Measurements from ENCODE around the gene DNAH8.
"Not testable (repeated sequence)": the region's sequence is repeated elsewhere in the genome, so short reads cannot be mapped to it uniquely, and the experiment has no call there.

DNAH8 gene

GRCh38 chr6:38695227-38695900 is 19.7 kb upstream of the DNAH8 start:
- H3K9me3 Mint-ChIP-seq, result peaks cover 5% of the 10 kb centered on the region
- no peak overlapping the region for H3K27ac Mint-ChIP-seq
- H3K4me3 Mint-ChIP-seq, result no peak overlapping the region
- peaks cover 23% of the 10 kb centered on the region for H3K36me3 Mint-ChIP-seq
- H3K4me1 Mint-ChIP-seq, result peaks cover 56% of the 10 kb centered on the region
- no peaks in the 10 kb centered on the region for H3K27me3 Mint-ChIP-seq

GRCh38 chr6:38695933-38696332 is 19.2 kb upstream of the DNAH8 start:
- no peak overlapping the region for H3K27ac Mint-ChIP-seq
- peaks cover 6% of the 10 kb centered on the region for H3K9me3 Mint-ChIP-seq
- peaks cover 58% of the 10 kb centered on the region for H3K4me1 Mint-ChIP-seq
- no peak overlapping the region for H3K4me3 Mint-ChIP-seq
- no peaks in the 10 kb centered on the region for H3K27me3 Mint-ChIP-seq
- H3K36me3 Mint-ChIP-seq, result peaks cover 26% of the 10 kb centered on the region

- peaks cover 62% of the 10 kb centered on the region for H3K4me1 Mint-ChIP-seq
- H3K36me3 Mint-ChIP-seq, result peaks cover 28% of the 10 kb centered on the region
- no peak overlapping the region for H3K4me3 Mint-ChIP-seq
- no peak overlapping the region for H3K27ac Mint-ChIP-seq
- no peaks in the 10 kb centered on the region for H3K27me3 Mint-ChIP-seq
- peaks cover 6% of the 10 kb centered on the region for H3K9me3 Mint-ChIP-seq
These were observed 18.8 kb upstream of the DNAH8 start for GRCh38 chr6:38696345-38696744.

GRCh38 chr6:38697846-38698245 is 17.3 kb upstream of the DNAH8 start:
- Mint-ChIP-seq H3K4me3 (no peak overlapping the region), H3K4me1 (peaks cover 70% of the 10 kb centered on the region), H3K27me3 (no peaks in the 10 kb centered on the region), H3K9me3 (peaks cover 6% of the 10 kb centered on the region), H3K27ac (peak overlapping the region; percentile 19), H3K36me3 (peaks cover 34% of the 10 kb centered on the region)

GRCh38 chr6:38699702-38700101 is 15.4 kb upstream of the DNAH8 start:
- peak overlapping the region; percentile 37 for H3K4me3 Mint-ChIP-seq
- peaks cover 32% of the 10 kb centered on the region for H3K36me3 Mint-ChIP-seq
- H3K27ac Mint-ChIP-seq, result peak overlapping the region; percentile 76
- not testable (repeated sequence) for H3K9me3 Mint-ChIP-seq, H3K27me3 Mint-ChIP-seq
- H3K4me1 Mint-ChIP-seq, result peaks cover 60% of the 10 kb centered on the region

GRCh38 chr6:38701551-38701950 is 13.6 kb upstream of the DNAH8 start:
- H3K27me3 Mint-ChIP-seq, result no peaks in the 10 kb centered on the region
- H3K4me3 Mint-ChIP-seq, result peak overlapping the region; percentile 92
- H3K9me3 Mint-ChIP-seq, result peaks cover 6% of the 10 kb centered on the region
- H3K27ac Mint-ChIP-seq, result peak overlapping the region; percentile 89
- peaks cover 27% of the 10 kb centered on the region for H3K36me3 Mint-ChIP-seq
- peaks cover 46% of the 10 kb centered on the region for H3K4me1 Mint-ChIP-seq

- Mint-ChIP-seq H3K9me3 (peaks cover 6% of the 10 kb centered on the region), H3K27ac (peak within 1 kb of the TSS; percentile 91), H3K4me1 (peaks cover 39% of the 10 kb centered on the region), H3K27me3 (peaks cover 4% of the 10 kb centered on the region), H3K4me3 (peak within 1 kb of the TSS; percentile 92), H3K36me3 (peaks cover 26% of the 10 kb centered on the region)
These were observed 12.3 kb upstream of the DNAH8 start, which contains the start of gene GLO1 for GRCh38 chr6:38702558-38703397. Gene GLO1, minus strand, starts transcription at chr6:38703145. Its CDS starts 91 bp downstream, at chr6:38703054.

- peaks cover 8% of the 10 kb centered on the region for H3K27me3 Mint-ChIP-seq
- peaks cover 18% of the 10 kb centered on the region for H3K36me3 Mint-ChIP-seq
These were observed 11.0 kb upstream of the DNAH8 start for GRCh38 chr6:38703949-38704590.

GRCh38 chr6:38705924-38706323 is 9.2 kb upstream of the DNAH8 start:
- peaks cover 8% of the 10 kb centered on the region for H3K27me3 Mint-ChIP-seq
- no peak overlapping the region for H3K4me3 Mint-ChIP-seq
- no peaks in the 10 kb centered on the region for H3K9me3 Mint-ChIP-seq
- no peak overlapping the region for H3K27ac Mint-ChIP-seq
- peaks cover 16% of the 10 kb centered on the region for H3K4me1 Mint-ChIP-seq
- H3K36me3 Mint-ChIP-seq, result peaks cover 8% of the 10 kb centered on the region

More at GRCh38 chr6:38703949-38704590, 11.0 kb upstream of the DNAH8 start:
- H3K4me1 Mint-ChIP-seq, result peaks cover 29% of the 10 kb centered on the region
- H3K4me3 Mint-ChIP-seq, result no peak overlapping the region
- H3K27ac Mint-ChIP-seq, result no peak overlapping the region
- peaks cover 6% of the 10 kb centered on the region for H3K9me3 Mint-ChIP-seq

- Mint-ChIP-seq H3K4me3 (no peak overlapping the region), H3K9me3 (no peaks in the 10 kb centered on the region), H3K27ac (peak overlapping the region; percentile 81), H3K27me3 (peaks cover 10% of the 10 kb centered on the region), H3K36me3 (no peaks in the 10 kb centered on the region), H3K4me1 (peaks cover 3% of the 10 kb centered on the region)
These were observed 6.6 kb upstream of the DNAH8 start for GRCh38 chr6:38708496-38708895.

- H3K4me3 Mint-ChIP-seq, result peak overlapping the region; percentile 2
- H3K4me1 Mint-ChIP-seq, result peaks cover 22% of the 10 kb centered on the region
- no peak overlapping the region for H3K27ac Mint-ChIP-seq
- peaks cover 4% of the 10 kb centered on the region for H3K36me3 Mint-ChIP-seq
- peaks cover 15% of the 10 kb centered on the region for H3K27me3 Mint-ChIP-seq
- H3K9me3 Mint-ChIP-seq, result no peaks in the 10 kb centered on the region
These were observed 1.3 kb upstream of the DNAH8 start for GRCh38 chr6:38713812-38714211.

- peaks cover 22% of the 10 kb centered on the region for H3K4me1 Mint-ChIP-seq
- peaks cover 19% of the 10 kb centered on the region for H3K27me3 Mint-ChIP-seq
- H3K36me3 Mint-ChIP-seq, result peaks cover 4% of the 10 kb centered on the region
- peak overlapping the region; percentile 60 for H3K4me3 Mint-ChIP-seq
- H3K9me3 Mint-ChIP-seq, result peaks cover under 1% of the 10 kb centered on the region
- peak overlapping the region; percentile 20 for H3K27ac Mint-ChIP-seq
These were observed 684 bp upstream of the DNAH8 start for GRCh38 chr6:38714239-38715015.

- H3K4me1 Mint-ChIP-seq, result peaks cover 22% of the 10 kb centered on the region
- peaks cover 9% of the 10 kb centered on the region for H3K36me3 Mint-ChIP-seq
- no peak overlapping the region for H3K27ac Mint-ChIP-seq
- peaks cover 13% of the 10 kb centered on the region for H3K9me3 Mint-ChIP-seq
- H3K4me3 Mint-ChIP-seq, result no peak overlapping the region
- peaks cover 31% of the 10 kb centered on the region for H3K27me3 Mint-ChIP-seq
These were observed 1.7 kb downstream of the DNAH8 start for GRCh38 chr6:38716825-38717224.

- peaks cover 32% of the 10 kb centered on the region for H3K27me3 Mint-ChIP-seq
- peaks cover 11% of the 10 kb centered on the region for H3K4me1 Mint-ChIP-seq
- peaks cover 9% of the 10 kb centered on the region for H3K36me3 Mint-ChIP-seq
- H3K9me3 Mint-ChIP-seq, result peaks cover 13% of the 10 kb centered on the region
- H3K4me3 Mint-ChIP-seq, result no peak overlapping the region
- no peak overlapping the region for H3K27ac Mint-ChIP-seq
These were observed 4.2 kb downstream of the DNAH8 start for GRCh38 chr6:38719358-38719757.

- Mint-ChIP-seq H3K4me3 (no peak overlapping the region), H3K27ac (peak overlapping the region; percentile 11), H3K27me3 (peaks cover 32% of the 10 kb centered on the region), H3K9me3 (peaks cover 13% of the 10 kb centered on the region), H3K4me1 (peaks cover 8% of the 10 kb centered on the region), H3K36me3 (peaks cover 9% of the 10 kb centered on the region)
These were observed 5.2 kb downstream of the DNAH8 start for GRCh38 chr6:38720295-38720694.
